IPS-18a (cell line): Measurements from ENCODE around the gene SIGLEC14.
"Not testable (repeated sequence)": the region's sequence is repeated elsewhere in the genome, so short reads cannot be mapped to it uniquely, and the experiment has no call there.

Source experiments
- H3K27ac ChIP-seq: one replicate; pipeline ENCODE4 v1.5.1; 2013; ENCODE audit warnings: low read length
- H3K27me3 ChIP-seq: one replicate; pipeline ENCODE4 v1.6.1; 2013; ENCODE audit warnings: mild to moderate bottlenecking, low read length; ENCODE audit not compliant: control insufficient read depth, insufficient read depth
- H3K36me3 ChIP-seq: one replicate; pipeline ENCODE4 v1.6.1; 2013; ENCODE audit warnings: low read depth, low read length; ENCODE audit not compliant: control insufficient read depth
- H3K4me1 ChIP-seq: one replicate; pipeline ENCODE4 v1.6.1; 2013; ENCODE audit warnings: low read depth, low read length; ENCODE audit not compliant: control insufficient read depth
- H3K4me3 ChIP-seq: one replicate; pipeline ENCODE4 v1.5.1; 2013; ENCODE audit warnings: low read length
- H3K9ac ChIP-seq: one replicate; pipeline ENCODE4 v1.6.1; 2013; ENCODE audit warnings: mild to moderate bottlenecking, low read length, moderate library complexity
- H3K9me3 ChIP-seq: one replicate; pipeline ENCODE4 v1.6.1; 2013; ENCODE audit warnings: low read depth, low read length; ENCODE audit not compliant: control insufficient read depth

The SIGLEC14 gene, protein sequence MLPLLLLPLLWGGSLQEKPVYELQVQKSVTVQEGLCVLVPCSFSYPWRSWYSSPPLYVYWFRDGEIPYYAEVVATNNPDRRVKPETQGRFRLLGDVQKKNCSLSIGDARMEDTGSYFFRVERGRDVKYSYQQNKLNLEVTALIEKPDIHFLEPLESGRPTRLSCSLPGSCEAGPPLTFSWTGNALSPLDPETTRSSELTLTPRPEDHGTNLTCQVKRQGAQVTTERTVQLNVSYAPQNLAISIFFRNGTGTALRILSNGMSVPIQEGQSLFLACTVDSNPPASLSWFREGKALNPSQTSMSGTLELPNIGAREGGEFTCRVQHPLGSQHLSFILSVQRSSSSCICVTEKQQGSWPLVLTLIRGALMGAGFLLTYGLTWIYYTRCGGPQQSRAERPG

DNA sequence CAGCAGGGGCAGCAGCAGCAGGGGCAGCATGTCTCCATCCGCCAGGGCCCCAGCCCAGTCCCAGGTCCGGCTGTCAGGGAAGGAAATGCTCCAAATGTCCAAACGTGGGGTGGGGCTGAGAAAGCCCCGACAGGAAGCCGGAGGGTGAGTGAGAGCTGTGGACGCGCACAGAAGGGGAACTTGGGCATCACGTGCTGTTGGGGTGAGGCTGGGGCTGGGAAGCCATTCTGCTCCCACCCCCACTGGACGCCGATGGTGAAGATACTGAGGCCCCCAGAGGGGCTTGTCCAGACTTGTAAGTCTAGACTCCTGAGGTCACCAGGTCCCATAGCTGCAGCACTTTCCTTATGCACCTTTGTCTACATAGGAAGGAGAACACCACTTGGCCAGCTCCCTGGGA lies at the start of gene SIGLEC14:
TSS of gene SIGLEC14 (minus strand) at position 96 of the 400 bp plus-strand sequence. CDS start at position 30, 66 bp downstream.
- H3K27me3 ChIP-seq, H3K4me1 ChIP-seq, H3K4me3 ChIP-seq, H3K27ac ChIP-seq, H3K9me3 ChIP-seq, H3K36me3 ChIP-seq, H3K9ac ChIP-seq: not testable (repeated sequence)

DNA sequence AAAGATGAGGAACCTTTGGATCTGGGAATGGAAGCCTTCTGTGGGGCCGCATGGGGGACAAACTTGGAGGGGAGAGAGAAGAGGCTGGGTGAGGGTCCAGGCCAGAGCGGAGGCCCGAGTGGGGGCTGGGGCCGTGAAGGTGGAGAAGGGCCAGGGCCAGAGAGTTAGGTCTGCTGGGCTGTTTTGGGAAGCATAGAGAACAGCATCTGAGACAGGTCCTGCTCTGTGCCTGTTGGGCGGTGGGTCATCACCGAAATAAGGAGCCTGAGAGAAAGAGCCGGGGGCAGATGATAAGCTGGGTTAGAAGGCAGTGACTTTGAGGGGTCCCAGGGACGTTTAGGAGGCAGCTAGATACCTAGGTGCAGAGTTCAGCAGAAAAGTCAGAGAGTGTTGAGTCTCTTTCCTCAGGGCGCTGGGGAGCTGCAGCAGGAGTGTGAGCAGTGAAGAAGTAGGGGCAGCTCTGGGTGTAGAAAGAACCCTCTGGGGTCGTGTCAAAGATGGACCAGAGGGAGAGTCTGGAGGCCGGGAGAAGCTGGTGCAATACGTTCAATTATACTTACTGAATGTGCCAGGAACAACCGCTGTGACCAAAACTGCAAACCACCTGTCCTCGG lies 49.2 kb upstream of the SIGLEC14 start:
- peaks cover 8% of the 10 kb centered on the region for H3K4me1 ChIP-seq
- H3K9me3 ChIP-seq: no peaks in the 10 kb centered on the region
- no peak overlapping the region for H3K9ac ChIP-seq
- H3K4me3 ChIP-seq: no peak overlapping the region
- H3K36me3 ChIP-seq: peaks cover 3% of the 10 kb centered on the region
- H3K27me3 ChIP-seq: no peaks in the 10 kb centered on the region
- no peak overlapping the region for H3K27ac ChIP-seq

DNA sequence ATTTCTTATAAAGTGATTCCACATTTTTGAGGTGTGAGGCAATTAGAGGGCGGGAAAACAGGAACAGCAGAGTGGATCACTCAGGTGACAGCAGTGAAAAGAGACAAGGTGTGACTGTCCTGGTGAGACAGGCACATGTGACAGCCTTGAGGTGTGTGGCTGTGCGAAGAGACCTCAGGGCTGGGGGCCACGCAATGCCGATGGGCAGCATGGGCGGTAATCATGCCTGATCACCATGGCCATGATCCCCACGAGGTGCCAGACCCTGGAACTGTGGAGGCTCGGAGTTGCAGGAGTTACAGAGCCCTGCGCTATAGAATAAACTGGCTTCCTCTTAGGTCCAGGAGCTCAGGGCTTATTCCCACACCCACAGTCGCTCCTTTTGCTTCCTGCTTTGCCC lies 48.5 kb upstream of the SIGLEC14 start:
- no peak overlapping the region for H3K9ac ChIP-seq
- no peak overlapping the region for H3K4me3 ChIP-seq
- H3K27me3 ChIP-seq: no peaks in the 10 kb centered on the region
- no peaks in the 10 kb centered on the region for H3K9me3 ChIP-seq
- H3K4me1 ChIP-seq: peaks cover 8% of the 10 kb centered on the region
- peaks cover 3% of the 10 kb centered on the region for H3K36me3 ChIP-seq
- no peak overlapping the region for H3K27ac ChIP-seq

DNA sequence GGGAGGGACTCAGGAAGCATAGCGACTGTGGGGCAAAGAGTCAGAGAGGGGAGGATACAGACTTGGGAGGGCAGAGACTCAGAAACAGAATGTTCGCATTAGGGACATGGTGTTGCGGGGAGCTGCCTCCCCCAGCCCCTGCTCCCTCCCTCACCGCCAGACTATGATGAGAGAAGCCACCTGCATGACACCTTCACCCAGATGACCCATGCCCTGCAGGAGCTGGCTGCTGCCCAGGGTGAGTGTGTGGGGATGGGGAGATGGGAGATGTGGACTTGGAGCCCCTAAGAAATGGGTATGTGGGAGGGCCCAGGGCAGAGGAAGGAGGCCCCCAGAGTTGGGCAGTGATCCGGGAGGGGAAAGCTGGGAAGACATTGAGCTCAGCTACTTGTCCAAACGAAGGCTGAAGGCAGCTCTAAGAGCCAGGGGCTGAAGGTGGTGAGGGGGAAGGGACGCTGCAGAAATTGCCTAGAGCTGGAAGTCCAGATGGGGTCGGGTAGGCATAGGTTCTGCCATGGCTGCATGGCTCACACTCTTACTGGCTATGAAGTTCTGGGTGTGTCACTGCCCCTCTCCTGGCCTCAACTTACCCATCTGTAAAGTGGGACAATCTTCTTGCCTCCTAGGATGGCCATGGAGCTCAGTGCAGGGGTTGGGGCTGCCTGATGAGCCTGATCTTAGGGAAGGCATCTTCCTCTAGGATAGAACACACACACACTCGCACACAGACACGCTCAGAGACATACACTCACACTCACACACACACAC lies 47.9 kb upstream of the SIGLEC14 start:
- H3K27ac ChIP-seq: no peak overlapping the region
- peaks cover 8% of the 10 kb centered on the region for H3K4me1 ChIP-seq
- H3K9ac ChIP-seq: no peak overlapping the region
- H3K27me3 ChIP-seq: no peaks in the 10 kb centered on the region
- no peak overlapping the region for H3K4me3 ChIP-seq
- no peaks in the 10 kb centered on the region for H3K9me3 ChIP-seq
- H3K36me3 ChIP-seq: peaks cover 3% of the 10 kb centered on the region

DNA sequence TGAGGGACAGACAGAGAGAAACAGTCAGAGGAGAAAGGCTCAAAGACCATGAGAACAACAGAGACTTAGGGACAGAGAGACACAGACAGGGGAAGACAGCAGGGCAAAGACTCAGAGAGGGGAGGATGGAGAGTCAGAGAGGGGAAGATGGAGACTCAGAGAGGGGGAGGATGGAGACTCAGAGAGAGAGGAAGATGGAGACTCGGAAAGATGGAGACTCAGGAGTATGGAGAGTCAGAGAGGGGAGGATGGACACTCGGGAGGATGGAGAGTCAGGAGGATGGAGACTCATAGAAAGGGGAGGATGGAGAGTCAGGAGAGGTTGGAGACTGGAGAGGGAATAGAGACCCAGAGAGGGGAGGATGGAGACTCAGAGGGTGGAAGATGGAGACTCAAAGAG lies 47.2 kb upstream of the SIGLEC14 start:
- Histone ChIP-seq H3K27ac (no peak overlapping the region), H3K4me1 (peaks cover 8% of the 10 kb centered on the region), H3K9me3 (no peaks in the 10 kb centered on the region), H3K27me3 (no peaks in the 10 kb centered on the region), H3K36me3 (peaks cover 3% of the 10 kb centered on the region), H3K9ac (no peak overlapping the region), H3K4me3 (no peak overlapping the region)

DNA sequence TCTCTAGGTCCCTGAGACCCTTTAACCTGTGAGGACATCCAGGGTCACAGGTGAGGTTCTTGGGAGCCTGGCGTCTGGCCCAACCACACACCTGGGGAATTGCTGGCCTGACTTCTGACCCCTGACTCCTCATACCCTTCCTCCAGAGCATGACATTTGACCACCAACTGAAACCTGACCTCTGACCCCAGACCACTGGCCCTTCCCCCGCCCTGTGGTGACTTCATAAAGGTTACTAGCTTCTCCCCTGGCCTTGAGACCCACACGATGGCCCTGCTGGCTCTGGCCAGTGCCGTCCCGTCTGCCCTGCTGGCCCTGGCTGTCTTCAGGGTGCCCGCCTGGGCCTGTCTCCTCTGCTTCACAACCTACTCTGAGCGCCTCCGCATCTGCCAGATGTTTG lies 46.6 kb upstream of the SIGLEC14 start, which contains the start of gene SPACA6:
TSS of gene SPACA6 (plus strand) at position 71 of the 400 bp plus-strand sequence. CDS start at position 268, 197 bp downstream.
- Histone ChIP-seq H3K9ac (no peak within 1 kb of the TSS), H3K4me3 (no peak within 1 kb of the TSS), H3K27ac (no peak within 1 kb of the TSS), H3K4me1 (peaks cover 8% of the 10 kb centered on the region), H3K36me3 (peaks cover 3% of the 10 kb centered on the region), H3K27me3 (no peaks in the 10 kb centered on the region), H3K9me3 (no peaks in the 10 kb centered on the region)

DNA sequence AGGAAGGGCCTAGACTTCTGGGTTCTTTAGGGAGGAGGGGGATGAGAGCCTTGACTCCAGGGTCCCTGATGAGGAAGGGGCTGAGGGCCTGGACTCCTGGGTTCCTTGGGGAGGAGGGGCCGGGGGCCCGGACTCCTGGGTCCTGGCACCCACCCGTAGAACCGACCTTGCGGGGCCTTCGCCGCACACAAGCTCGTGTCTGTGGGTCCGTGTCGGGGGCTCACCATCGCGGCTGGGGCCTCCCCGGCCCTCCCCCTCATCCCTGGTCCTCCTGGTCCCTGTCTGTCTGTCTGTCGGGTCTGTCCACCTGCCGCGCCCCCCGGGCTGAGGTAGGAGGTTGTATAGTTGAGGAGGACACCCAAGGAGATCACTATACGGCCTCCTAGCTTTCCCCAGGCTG lies 45.8 kb upstream of the SIGLEC14 start:
- H3K9ac ChIP-seq: no peak overlapping the region
- no peak overlapping the region for H3K4me3 ChIP-seq
- H3K27ac ChIP-seq: no peak overlapping the region
- peaks cover 3% of the 10 kb centered on the region for H3K36me3 ChIP-seq
- H3K9me3 ChIP-seq: no peaks in the 10 kb centered on the region
- peaks cover 11% of the 10 kb centered on the region for H3K4me1 ChIP-seq
- H3K27me3 ChIP-seq: no peaks in the 10 kb centered on the region

DNA sequence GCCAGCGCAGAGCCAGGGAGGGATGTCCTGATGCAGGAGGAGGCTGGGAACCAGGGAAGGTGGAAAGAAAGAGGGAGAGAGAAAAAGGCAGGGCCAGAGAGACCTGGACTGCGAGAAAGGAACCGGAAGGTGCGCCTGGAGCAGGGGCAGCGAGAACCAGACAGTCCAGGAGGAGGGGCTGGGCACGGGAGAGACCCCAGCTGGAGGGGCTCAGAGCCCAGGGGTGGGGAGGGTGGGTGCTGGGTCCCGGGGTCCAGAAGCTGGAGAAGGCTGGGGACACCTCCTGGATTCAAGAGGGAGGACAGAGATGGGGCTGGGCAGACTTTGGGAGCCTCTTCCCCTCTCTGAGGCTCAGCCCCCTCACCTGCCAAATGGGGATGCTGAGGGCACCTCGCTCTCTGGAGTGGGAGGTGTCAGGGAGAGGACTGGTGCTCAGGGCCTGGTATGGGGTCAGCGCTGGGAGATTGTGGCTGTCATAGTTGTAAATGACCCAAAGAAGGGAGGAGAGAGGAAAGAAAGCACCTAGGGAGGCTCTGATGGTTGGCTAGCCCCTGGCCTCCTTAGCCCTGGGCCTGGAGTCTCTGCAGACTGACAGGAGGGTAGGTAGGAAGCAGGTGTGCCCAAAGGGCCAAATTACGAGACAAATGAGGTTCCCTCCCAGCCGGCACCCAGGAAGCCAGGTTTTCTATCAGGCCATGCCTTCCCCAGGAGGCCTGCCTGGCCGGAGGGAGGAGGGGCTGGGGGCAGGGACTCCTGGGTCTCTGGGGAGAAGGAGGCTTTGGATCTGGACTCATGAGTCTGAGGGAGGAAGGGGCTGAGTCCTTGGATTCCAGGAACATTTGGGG lies 45.2 kb upstream of the SIGLEC14 start:
- H3K4me3 ChIP-seq: peak overlapping the region; percentile 85
- H3K4me1 ChIP-seq: peaks cover 18% of the 10 kb centered on the region
- H3K27ac ChIP-seq: no peak overlapping the region
- peaks cover 3% of the 10 kb centered on the region for H3K36me3 ChIP-seq
- no peaks in the 10 kb centered on the region for H3K27me3 ChIP-seq
- H3K9ac ChIP-seq: peak overlapping the region; percentile 12
- no peaks in the 10 kb centered on the region for H3K9me3 ChIP-seq

DNA sequence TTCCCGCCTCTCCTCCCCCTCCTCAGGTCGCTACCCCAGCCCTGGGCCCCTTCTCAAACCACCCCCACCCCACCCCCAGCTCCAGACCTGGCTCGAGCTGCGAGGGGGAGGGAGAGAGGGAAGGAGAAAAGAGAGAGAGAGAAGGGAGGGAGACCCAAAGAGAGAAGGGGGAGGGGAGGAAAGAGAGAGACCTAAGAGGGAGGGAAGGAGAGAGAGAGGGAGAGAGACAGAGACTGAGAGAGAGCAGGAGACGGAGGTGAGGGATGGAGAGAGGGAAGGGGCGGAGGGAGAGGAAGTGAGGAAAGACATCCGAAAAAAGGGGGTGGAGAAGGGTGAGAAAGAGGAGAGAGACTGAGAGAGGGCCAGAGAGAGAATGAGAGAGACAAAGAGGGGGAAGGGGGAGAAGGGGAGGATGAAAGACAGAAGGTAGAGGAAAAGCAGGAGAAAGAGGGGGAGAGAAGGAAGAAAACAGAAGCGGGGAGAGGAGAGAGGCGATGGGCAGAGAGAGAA lies 44.5 kb upstream of the SIGLEC14 start:
- Histone ChIP-seq H3K36me3 (peaks cover 3% of the 10 kb centered on the region), H3K9me3 (no peaks in the 10 kb centered on the region), H3K27ac (no peak overlapping the region), H3K9ac (peak overlapping the region; percentile 12), H3K4me3 (peak overlapping the region; percentile 85), H3K27me3 (no peaks in the 10 kb centered on the region), H3K4me1 (peaks cover 18% of the 10 kb centered on the region)

DNA sequence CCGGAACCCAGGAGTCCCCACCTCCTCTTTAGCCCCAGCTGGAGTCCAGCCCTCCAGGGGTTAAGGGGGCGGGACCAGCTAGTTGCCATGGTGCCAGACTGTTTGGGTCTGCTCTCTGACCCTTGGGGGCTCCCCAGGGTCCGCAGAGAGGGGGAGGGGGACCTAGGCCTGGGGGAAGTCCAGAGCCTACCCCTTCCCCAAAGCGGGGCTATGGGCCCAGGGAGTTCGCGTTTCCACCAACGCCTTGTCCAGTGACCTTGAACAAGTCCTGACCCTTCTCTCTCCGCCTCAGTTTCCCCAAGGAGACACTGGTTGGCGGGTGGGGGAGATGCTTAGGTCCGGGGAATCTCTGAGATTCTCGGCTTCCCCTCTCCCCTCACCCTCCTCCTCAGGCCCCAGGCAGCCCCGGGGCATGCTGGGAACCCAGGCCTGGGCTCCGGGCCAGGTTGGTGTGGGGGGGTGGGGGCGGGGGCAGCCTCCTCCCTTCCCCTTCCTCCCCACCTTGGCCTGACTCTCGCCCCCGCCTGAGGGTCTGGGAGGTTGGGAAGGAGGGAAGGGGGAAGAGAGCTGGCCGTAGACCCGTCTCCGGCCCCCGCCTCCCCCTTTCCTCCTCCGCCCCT lies 43.9 kb upstream of the SIGLEC14 start:
- peaks cover 18% of the 10 kb centered on the region for H3K4me1 ChIP-seq
- peaks cover 3% of the 10 kb centered on the region for H3K36me3 ChIP-seq
- H3K9ac ChIP-seq: peak overlapping the region; percentile 69
- peak overlapping the region; percentile 85 for H3K27ac ChIP-seq
- no peaks in the 10 kb centered on the region for H3K27me3 ChIP-seq
- no peaks in the 10 kb centered on the region for H3K9me3 ChIP-seq
- peak overlapping the region; percentile 85 for H3K4me3 ChIP-seq
